HCT116 (cell line): Measurements from ENCODE around the gene AXIN1. TPM values are rescaled to one million over a fixed set of nuclear protein-coding genes. Genes with fewer than 3 reads are reported as not detected.
A peak's percentile ranks its signal among the peaks of the same experiment; 100 is the strongest.

Experiments
- ATAC-seq: fragments of 200-7000 bp; cut with Tn5 transposase; 2 replicates; pipeline ENCODE4 v1.9.1; 2020; ENCODE audit warnings: mild to moderate bottlenecking, moderate library complexity
- BruUV-seq: library from RNA; stranded (reverse); fragments of 400-500 nt; replicated peaks from 2 replicates; lab custom pipeline; 2021; lab: Mats Ljungman, UMichigan
- CTCF ChIA-PET: fragments of 300-600 bp; sonication (Branson Sonifier 250); formaldehyde crosslinking; loops from one replicate; lab custom pipeline; 2021; ENCODE audit warnings: antibody characterized with exemption; lab: Charles Lee
- POLR2A ChIA-PET: fragments of 300-600, 350-600 bp; sonication (Branson Sonifier 250); formaldehyde crosslinking; loops from one replicate; lab custom pipeline; 2021; ENCODE audit warnings: antibody characterized with exemption; lab: Charles Lee
- RAD21 ChIA-PET, 2 experiments: fragments of 300-600 bp; sonication (Branson Sonifier 250); formaldehyde crosslinking; loops; one replicate each; lab custom pipeline; 2023; ENCODE audit warnings: low total read pairs in 2 of 2; ENCODE audit not compliant: uncharacterized antibody in 2 of 2, unreplicated experiment in 2 of 2, low non-redundant PET in 1 of 2; lab: Charles Lee
- DNase-seq: peaks from one replicate; pipeline ENCODE4 v3.0.0-alpha.2; 2010; ENCODE audit warnings: low read depth, low spot score
- H2AFZ ChIP-seq: fragments of 200-600 bp; shearing (Covaris generic), sonication (generic); 2 replicates; pipeline ENCODE4 v1.6.1; 2017; ENCODE audit warnings: low read depth, mixed run types, mixed read lengths, antibody characterized with exemption, low read length; ENCODE audit not compliant: poor library complexity, severe bottlenecking
- H3K27ac ChIP-seq: 2 replicates; pipeline ENCODE4 v1.5.1; 2012; ENCODE audit warnings: low read depth, low read length
- H3K27me3 ChIP-seq: fragments of 200-600 bp; sonication (generic); 2 replicates; pipeline ENCODE4 v1.6.1; 2016; ENCODE audit warnings: mixed run types, low read length, mixed read lengths; ENCODE audit not compliant: insufficient read depth
- H3K36me3 ChIP-seq, 2 experiments: fragments of 200-500 bp in 1 of 2; fragments of 200-600 bp in 1 of 2; sonication (Bioruptor generic) in 1 of 2; sonication (generic) in 1 of 2; 2 replicates each; pipeline versions ENCODE4 v1.5.1 to v1.6.1; 2014 to 2016; ENCODE audit warnings: low read length in 2 of 2, inconsistent platforms in 1 of 2, mixed read lengths in 1 of 2, mixed run types in 1 of 2; ENCODE audit not compliant: insufficient read depth in 2 of 2, control insufficient read depth in 1 of 2
- H3K4me1 ChIP-seq, 2 experiments: fragments of 200-600 bp in 1 of 2; sonication (generic) in 1 of 2; 2 replicates each; pipeline versions ENCODE4 v1.5.1 to v1.6.1; 2012 to 2017; ENCODE audit warnings: low read length in 2 of 2, inconsistent platforms in 1 of 2, mild to moderate bottlenecking in 1 of 2, mixed read lengths in 1 of 2, mixed run types in 1 of 2, moderate library complexity in 1 of 2; ENCODE audit not compliant: insufficient read depth in 2 of 2, control insufficient read depth in 1 of 2
- H3K4me2 ChIP-seq: fragments of 200-600 bp; sonication (generic); 2 replicates; pipeline ENCODE4 v1.6.1; 2017; ENCODE audit warnings: mixed run types, low read length, mixed read lengths
- H3K4me3 ChIP-seq, 2 experiments: fragments of 200-600 bp in 1 of 2; sonication (generic) in 1 of 2; replicated peaks in 1 of 2; 2 replicates each; pipeline ENCODE4 v1.5.1; 2011 to 2016; ENCODE audit warnings: low read length in 2 of 2, control low read depth in 1 of 2, low read depth in 1 of 2, mild to moderate bottlenecking in 1 of 2, mixed read lengths in 1 of 2, mixed run types in 1 of 2
- H3K79me2 ChIP-seq: fragments of 200-600 bp; sonication (generic); 2 replicates; pipeline ENCODE4 v1.6.1; 2017; ENCODE audit warnings: mild to moderate bottlenecking, mixed run types, low read length, moderate library complexity, mixed read lengths; ENCODE audit not compliant: insufficient read depth
- H3K9ac ChIP-seq: fragments of 200-600 bp; sonication (generic); 2 replicates; pipeline ENCODE4 v1.6.1; 2016; ENCODE audit warnings: low read length, mixed read lengths
- H3K9me2 ChIP-seq: fragments of 200-600 bp; sonication (generic), shearing (Covaris generic); 2 replicates; pipeline ENCODE4 v1.6.1; 2017; ENCODE audit warnings: mixed run types, mild to moderate bottlenecking, moderate library complexity; ENCODE audit not compliant: insufficient read depth
- H3K9me3 ChIP-seq, 2 experiments: fragments of 200-500 bp in 1 of 2; fragments of 200-600 bp in 1 of 2; sonication (Bioruptor generic) in 1 of 2; sonication (generic) in 1 of 2; 2 replicates each; pipeline ENCODE4 v1.6.1; 2014 to 2017; ENCODE audit warnings: low read length in 2 of 2, mixed read lengths in 2 of 2, inconsistent platforms in 1 of 2, low read depth in 1 of 2, mild to moderate bottlenecking in 1 of 2, mixed run types in 1 of 2, moderate library complexity in 1 of 2; ENCODE audit not compliant: control insufficient read depth in 1 of 2, insufficient read depth in 1 of 2
- H4K20me1 ChIP-seq: fragments of 200-600 bp; sonication (generic), shearing (Covaris generic); 2 replicates; pipeline ENCODE4 v1.6.1; 2017; ENCODE audit warnings: mixed run types, mild to moderate bottlenecking, moderate library complexity; ENCODE audit not compliant: insufficient read depth
- ATF3 ChIP-seq: IDR thresholded peaks from 2 replicates; pipeline ENCODE4 v1.6.1; 2012
- CBX3 ChIP-seq: IDR thresholded peaks from 2 replicates; pipeline ENCODE4 v1.6.1; 2012; ENCODE audit warnings: low read depth
- CEBPB ChIP-seq: IDR thresholded peaks from 2 replicates; pipeline ENCODE4 v1.6.1; 2012; ENCODE audit warnings: low read depth
- EGR1 ChIP-seq: IDR thresholded peaks from 2 replicates; pipeline ENCODE4 v1.6.1; 2012; ENCODE audit warnings: low read depth
- ELF1 ChIP-seq: IDR thresholded peaks from 2 replicates; pipeline ENCODE4 v1.6.1; 2012; ENCODE audit warnings: low read depth, borderline replicate concordance
- EZH2 ChIP-seq: fragments of 200-600 bp; sonication (generic); IDR thresholded peaks from 2 replicates; pipeline ENCODE4 v1.6.1; 2017; ENCODE audit warnings: antibody characterized with exemption, mixed run types
- JUND ChIP-seq: IDR thresholded peaks from 2 replicates; pipeline ENCODE4 v1.6.1; 2012
- MAX ChIP-seq: IDR thresholded peaks from 2 replicates; pipeline ENCODE4 v1.6.1; 2012
- POLR2A ChIP-seq: IDR thresholded peaks from 2 replicates; pipeline ENCODE4 v1.7.0; 2011; ENCODE audit warnings: borderline replicate concordance; ENCODE audit not compliant: insufficient read depth, insufficient read length; ENCODE audit errors: extremely low read depth
- POLR2AphosphoS5 ChIP-seq: IDR thresholded peaks from 2 replicates; pipeline ENCODE4 v1.6.1; 2011; ENCODE audit warnings: mild to moderate bottlenecking, low read depth, low read length, moderate library complexity
- SIN3A ChIP-seq: IDR thresholded peaks from 2 replicates; pipeline ENCODE4 v1.6.1; 2012; ENCODE audit warnings: low read depth
- SP1 ChIP-seq: IDR thresholded peaks from 2 replicates; pipeline ENCODE4 v1.6.1; 2012; ENCODE audit warnings: low read depth
- TCF7L2 ChIP-seq: IDR thresholded peaks from 2 replicates; pipeline ENCODE4 v1.7.0; 2011; ENCODE audit warnings: borderline replicate concordance, inconsistent platforms; ENCODE audit not compliant: insufficient read depth, insufficient read length; ENCODE audit errors: extremely low read depth
- YY1 ChIP-seq: IDR thresholded peaks from 2 replicates; pipeline ENCODE4 v1.6.1; 2011; ENCODE audit warnings: low read length, low read depth, moderate library complexity, mild to moderate bottlenecking; ENCODE audit not compliant: insufficient replicate concordance; ENCODE audit errors: extremely low read depth
- intact Hi-C: fragments of 100-400 bp; cut with micrococcal nuclease; formaldehyde crosslinking; loops from 2 replicates; pipeline ENCODE4 v1.10.0; 2022
- total RNA-seq: library from RNA; stranded (reverse); gene quantifications from one replicate; pipeline ENCODE4 v1.2.1, GENCODE V29; 2021; ENCODE audit not compliant: unreplicated experiment

AXIN1 gene
- total RNA-seq, 1 experiment from 2014 or later = 20.2 TPM

GRCh38 chr16:386641-387156, 34.2 kb upstream of the AXIN1 start:
- H3K9ac ChIP-seq = no peak overlapping the region
- no peaks in the 10 kb centered on the region for H3K9me2 ChIP-seq
- H3K36me3 ChIP-seq = no peaks in the 10 kb centered on the region
- no peaks in the 10 kb centered on the region for H3K9me3 ChIP-seq
- H3K27ac ChIP-seq = no peak overlapping the region
- no peaks in the 10 kb centered on the region for H3K79me2 ChIP-seq
- H3K4me1 ChIP-seq = peaks cover 6 to 18% of the 10 kb centered on the region in 2 experiments; a peak in 3 of 4 replicates
- intact Hi-C loops = no loop called here
- no peak for TF ChIP-seq ATF3
- TF ChIP-seq SP1 = no peak
- TF ChIP-seq SIN3A = no peak
- no peak for TF ChIP-seq ELF1
- no peak for TF ChIP-seq CBX3
- TF ChIP-seq TCF7L2 = no peak
- no peak for TF ChIP-seq JUND
- no peak for TF ChIP-seq POLR2A
- TF ChIP-seq CEBPB = no peak
- no peak for TF ChIP-seq EZH2
- TF ChIP-seq, all 23 proteins: peak for 0
- ATAC-seq (no peak), DNase-seq (no peak)
- Histone ChIP-seq H4K20me1 (no peaks in the 10 kb centered on the region), H3K4me3 (no peak overlapping the region), H2AFZ (no peak overlapping the region), H3K4me2 (no peak overlapping the region), H3K27me3 (no peaks in the 10 kb centered on the region)
- CTCF ChIA-PET = no interaction called here
- no TSS peak for BruUV-seq
- RAD21 ChIA-PET = interaction anchor here in 1 of 2 experiments (0.6 kb wide), 1 partner anchor 187 kb away, joined by 5 read pairs; no protein-coding TSS in a partner anchor
- POLR2A ChIA-PET = no interaction called here

- no peak overlapping the region for H2AFZ ChIP-seq
- no peaks in the 10 kb centered on the region for H3K36me3 ChIP-seq
- no peaks in the 10 kb centered on the region for H4K20me1 ChIP-seq
- intact Hi-C loops = no loop called here
- peaks cover 6 to 18% of the 10 kb centered on the region in 2 experiments; a peak in 3 of 4 replicates for H3K4me1 ChIP-seq
- peak overlapping the region; percentile 49 to 65 for H3K4me3 ChIP-seq
- CTCF ChIA-PET = no interaction called here
- H3K4me2 ChIP-seq = peak overlapping the region; percentile 85
- peak; percentile 67 for ATAC-seq
- TF ChIP-seq SP1 (peak; percentile 39), YY1 (no peak), SIN3A (peak; percentile 59; the same call in 1 of the 2 replicates), ELF1 (no peak; the same call in 1 of the 2 replicates), POLR2AphosphoS5 (peak; percentile 58), TCF7L2 (peak; percentile 56), EGR1 (no peak), MAX (peak; percentile 94)
- TF ChIP-seq, all 23 proteins: peak for 5
- Histone ChIP-seq H3K79me2 (peaks cover 7% of the 10 kb centered on the region; the same call in 1 of the 2 replicates), H3K9me3 (no peaks in the 10 kb centered on the region), H3K27me3 (no peaks in the 10 kb centered on the region), H3K9ac (peak overlapping the region; percentile 82), H3K27ac (peak overlapping the region; percentile 81), H3K9me2 (no peaks in the 10 kb centered on the region)
- DNase-seq = peak; percentile 59
- ChIA-PET POLR2A (interaction anchor here (0.7 kb wide), 1 partner anchor 10 kb away, joined by 3 read pairs; no protein-coding TSS in a partner anchor), RAD21 (no interaction called here)
- BruUV-seq = no TSS peak
These were observed 31.0 kb upstream of the AXIN1 start for GRCh38 chr16:383326-384051.
